GM12801 (cell line): ENCODE results near the gene PTPMT1.

Experiments used
- CTCF ChIP-seq: IDR thresholded peaks from one replicate; pipeline ENCODE4 v1.5.1; 2011; ENCODE audit warnings: control low read depth; ENCODE audit not compliant: insufficient read length; ENCODE audit errors: extremely low read depth

PTPMT1 gene

GRCh38 chr11:47615249-47615648 is 49.9 kb downstream of the PTPMT1 start:
- no peak for TF ChIP-seq CTCF

- no peak for TF ChIP-seq CTCF
Observed at GRCh38 chr11:47616726-47617416, 51.5 kb downstream of the PTPMT1 start.

- no peak for TF ChIP-seq CTCF
Observed at GRCh38 chr11:47617417-47617809, 52.0 kb downstream of the PTPMT1 start.

GRCh38 chr11:47620836-47621378 is 55.5 kb downstream of the PTPMT1 start:
- TF ChIP-seq CTCF, result no peak
